Measurements from ENCODE around the gene IL2. TPM values are rescaled to one million over a fixed set of nuclear protein-coding genes. Genes with fewer than 3 reads are reported as not detected.

The IL2 gene
- total RNA-seq, 3 donors from 2014 or later: not detected

DNA sequence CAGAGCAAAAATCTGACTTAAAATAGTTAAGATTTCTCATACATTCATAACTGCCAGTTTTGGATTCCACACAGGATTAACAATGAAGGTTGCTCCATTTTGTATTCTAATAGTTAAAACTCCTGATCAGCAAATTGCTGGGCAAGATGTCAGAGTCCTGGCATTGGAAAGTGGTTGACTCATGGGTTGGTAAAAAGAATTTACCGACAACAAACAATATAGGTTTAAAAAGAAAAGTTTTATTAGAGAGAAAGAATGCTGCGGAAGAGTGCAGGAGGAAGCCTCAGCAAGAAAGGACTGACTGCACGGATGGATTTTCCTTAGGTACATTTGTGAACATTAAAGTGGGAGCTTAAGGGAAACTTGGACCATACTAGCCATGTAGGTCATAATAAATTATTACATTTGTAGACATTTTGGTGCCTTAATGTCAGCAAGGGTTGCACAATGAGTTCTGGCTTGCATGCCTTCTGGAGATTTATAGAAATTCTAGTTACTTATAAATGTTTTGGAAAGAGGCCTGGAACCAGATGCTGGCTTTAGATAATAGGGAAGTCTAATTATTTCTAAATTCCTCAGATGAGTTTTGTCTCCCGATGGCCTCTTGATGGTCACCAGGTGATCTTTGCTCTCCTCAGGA lies 25.4 kb upstream of the IL2 start:
- intact Hi-C loops (cut with DNase I, micrococcal nuclease): no loop called here
- H3K9me3 ChIP-seq: no peaks in the 10 kb centered on the region
- TF ChIP-seq, protein P1, sequence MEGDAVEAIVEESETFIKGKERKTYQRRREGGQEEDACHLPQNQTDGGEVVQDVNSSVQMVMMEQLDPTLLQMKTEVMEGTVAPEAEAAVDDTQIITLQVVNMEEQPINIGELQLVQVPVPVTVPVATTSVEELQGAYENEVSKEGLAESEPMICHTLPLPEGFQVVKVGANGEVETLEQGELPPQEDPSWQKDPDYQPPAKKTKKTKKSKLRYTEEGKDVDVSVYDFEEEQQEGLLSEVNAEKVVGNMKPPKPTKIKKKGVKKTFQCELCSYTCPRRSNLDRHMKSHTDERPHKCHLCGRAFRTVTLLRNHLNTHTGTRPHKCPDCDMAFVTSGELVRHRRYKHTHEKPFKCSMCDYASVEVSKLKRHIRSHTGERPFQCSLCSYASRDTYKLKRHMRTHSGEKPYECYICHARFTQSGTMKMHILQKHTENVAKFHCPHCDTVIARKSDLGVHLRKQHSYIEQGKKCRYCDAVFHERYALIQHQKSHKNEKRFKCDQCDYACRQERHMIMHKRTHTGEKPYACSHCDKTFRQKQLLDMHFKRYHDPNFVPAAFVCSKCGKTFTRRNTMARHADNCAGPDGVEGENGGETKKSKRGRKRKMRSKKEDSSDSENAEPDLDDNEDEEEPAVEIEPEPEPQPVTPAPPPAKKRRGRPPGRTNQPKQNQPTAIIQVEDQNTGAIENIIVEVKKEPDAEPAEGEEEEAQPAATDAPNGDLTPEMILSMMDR (IDR thresholded peaks at IDR 0.05): no peak
- H3K4me1 ChIP-seq (ENCODE audit: low read depth): no peaks in the 10 kb centered on the region
- H3K4me3 ChIP-seq: no peak overlapping the region
- DNase-seq (no peak), ATAC-seq (no peak)
- no peaks in the 10 kb centered on the region for H3K36me3 ChIP-seq (ENCODE audit: low read depth)

DNA sequence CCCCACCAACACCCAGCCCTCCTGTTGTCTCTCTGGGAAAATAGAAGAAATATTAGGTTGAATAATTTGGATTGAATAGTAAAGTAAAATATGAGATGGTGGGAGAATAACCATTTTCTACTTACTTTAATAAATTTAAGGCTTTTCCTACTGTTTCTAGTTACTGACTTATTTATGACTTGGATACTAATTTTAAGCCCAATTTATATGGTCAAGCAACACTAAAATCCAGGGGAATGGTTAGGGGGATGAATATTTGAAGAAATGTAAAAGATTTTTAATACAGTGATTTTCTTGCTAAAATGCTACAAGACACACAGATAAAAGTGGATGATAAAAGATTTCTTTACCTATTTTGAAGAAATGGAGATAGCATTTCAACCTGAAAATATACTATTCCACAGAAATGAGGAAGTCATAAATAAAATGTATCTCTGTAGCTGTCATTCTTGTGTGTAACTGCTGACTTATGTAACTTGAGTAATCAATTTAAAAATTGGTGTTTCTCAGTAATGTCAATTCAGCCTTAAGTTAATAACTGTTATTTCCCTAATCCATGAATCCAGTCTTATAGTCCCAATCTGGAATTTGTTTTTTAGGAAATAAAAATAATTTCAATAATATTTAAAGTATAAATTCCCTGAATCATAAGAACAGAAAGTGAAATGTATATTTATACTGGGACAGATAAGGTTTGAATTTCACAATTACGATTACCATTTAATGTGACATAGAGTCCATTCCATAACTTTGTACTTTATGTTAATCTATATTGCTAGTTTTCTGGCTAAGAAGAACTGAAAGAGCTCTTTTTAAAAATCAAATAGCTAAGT lies 24.3 kb upstream of the IL2 start:
- Histone ChIP-seq H3K9me3 (no peaks in the 10 kb centered on the region), H3K36me3 (ENCODE audit: low read depth) (no peaks in the 10 kb centered on the region), H3K4me1 (ENCODE audit: low read depth) (no peaks in the 10 kb centered on the region), H3K4me3 (no peak overlapping the region)
- DNase-seq (no peak), ATAC-seq (no peak)
- intact Hi-C loops (cut with DNase I, micrococcal nuclease): no loop called here
- TF ChIP-seq, protein P1 (IDR thresholded peaks at IDR 0.05): no peak

DNA sequence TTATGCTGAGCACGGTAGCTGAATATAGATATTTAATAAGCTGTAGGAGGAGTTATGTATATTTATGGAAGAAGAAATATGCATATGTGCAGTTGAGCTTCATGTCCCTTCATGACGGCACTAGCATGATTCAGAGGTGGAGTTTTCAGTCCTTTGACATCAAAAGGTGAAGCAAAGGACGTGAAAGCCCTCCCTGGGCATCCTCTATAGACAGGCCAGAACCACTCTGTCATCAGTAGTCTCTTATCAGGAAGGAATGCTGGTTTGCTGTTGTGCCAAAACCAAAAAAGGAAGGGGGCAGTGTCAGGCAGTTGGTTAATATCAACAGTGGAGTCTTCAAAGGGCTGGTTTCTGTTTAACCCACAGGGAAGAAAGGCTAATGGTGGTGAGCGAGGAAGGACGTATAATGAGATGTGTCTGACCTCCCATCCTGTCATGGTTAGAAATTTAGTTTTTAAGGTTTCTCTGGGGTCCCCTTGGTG lies 23.5 kb upstream of the IL2 start:
- no peak overlapping the region for H3K4me3 ChIP-seq
- intact Hi-C loops (cut with DNase I, micrococcal nuclease): no loop called here
- no peaks in the 10 kb centered on the region for H3K9me3 ChIP-seq
- TF ChIP-seq, protein P1 (IDR thresholded peaks at IDR 0.05): no peak
- H3K36me3 ChIP-seq (ENCODE audit: low read depth): no peaks in the 10 kb centered on the region
- ATAC-seq (no peak), DNase-seq (no peak)
- H3K4me1 ChIP-seq (ENCODE audit: low read depth): no peaks in the 10 kb centered on the region

DNA sequence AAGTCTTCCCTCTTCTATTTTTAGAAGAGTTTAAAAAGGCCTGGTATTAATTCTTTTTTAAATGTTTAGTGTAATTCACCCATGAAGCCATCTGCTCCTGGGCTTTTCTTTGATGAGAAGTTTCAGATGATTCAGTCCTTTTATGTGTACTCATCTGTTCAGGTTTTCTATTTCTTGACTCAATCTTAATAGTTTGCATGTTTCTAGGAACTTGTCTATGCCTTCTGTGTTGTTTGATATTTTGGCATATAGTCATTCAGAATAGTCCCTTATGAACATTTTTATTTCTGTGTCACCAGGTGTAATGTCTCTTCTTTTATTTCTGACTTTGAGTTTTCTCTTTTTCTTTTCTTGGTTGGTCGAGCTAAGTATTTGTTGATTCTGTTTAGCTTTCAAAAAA lies 20.2 kb upstream of the IL2 start:
- ATAC-seq (no peak), DNase-seq (no peak)
- H3K36me3 ChIP-seq (ENCODE audit: low read depth): no peaks in the 10 kb centered on the region
- no peak overlapping the region for H3K4me3 ChIP-seq
- TF ChIP-seq, protein P1 (IDR thresholded peaks at IDR 0.05): no peak
- no peaks in the 10 kb centered on the region for H3K9me3 ChIP-seq
- H3K4me1 ChIP-seq (ENCODE audit: low read depth): no peaks in the 10 kb centered on the region
- intact Hi-C loops (cut with DNase I, micrococcal nuclease): no loop called here

DNA sequence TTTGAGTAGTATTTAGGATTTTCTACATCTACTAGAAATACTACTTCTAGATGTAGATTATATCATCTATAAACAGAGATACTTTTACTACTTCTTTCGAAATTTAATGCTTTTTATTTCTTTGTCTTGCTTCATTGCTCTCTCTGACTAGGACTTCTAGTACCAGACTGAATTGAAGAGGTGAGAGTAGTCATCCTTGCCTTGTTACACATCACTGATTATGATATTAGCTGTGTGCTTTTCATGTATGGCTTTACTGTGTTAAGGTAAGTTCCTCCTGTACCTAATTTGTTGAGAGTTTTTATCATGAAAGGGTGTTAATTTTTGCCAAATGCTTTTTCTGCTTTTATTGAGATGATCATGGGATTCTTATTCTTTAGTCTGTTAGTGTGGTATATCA lies 19.6 kb upstream of the IL2 start:
- TF ChIP-seq, protein P1 (IDR thresholded peaks at IDR 0.05): no peak
- Histone ChIP-seq H3K36me3 (ENCODE audit: low read depth) (no peaks in the 10 kb centered on the region), H3K9me3 (no peaks in the 10 kb centered on the region), H3K4me3 (no peak overlapping the region), H3K4me1 (ENCODE audit: low read depth) (no peaks in the 10 kb centered on the region)
- ATAC-seq: no peak
- intact Hi-C loops (cut with DNase I, micrococcal nuclease): no loop called here
- DNase-seq: no peak

Data from mucosa of descending colon (tissue), 3 donors.